NCI-H2029 treated with DMSO at 0.1 percent for 48 hours (cell line): ENCODE data around the gene EPHA1.

ENCODE experiments used
- DNase-seq: peaks from one replicate; lab custom pipeline; 2025; lab: John Stamatoyannopoulos, UW

EPHA1 gene

DNA sequence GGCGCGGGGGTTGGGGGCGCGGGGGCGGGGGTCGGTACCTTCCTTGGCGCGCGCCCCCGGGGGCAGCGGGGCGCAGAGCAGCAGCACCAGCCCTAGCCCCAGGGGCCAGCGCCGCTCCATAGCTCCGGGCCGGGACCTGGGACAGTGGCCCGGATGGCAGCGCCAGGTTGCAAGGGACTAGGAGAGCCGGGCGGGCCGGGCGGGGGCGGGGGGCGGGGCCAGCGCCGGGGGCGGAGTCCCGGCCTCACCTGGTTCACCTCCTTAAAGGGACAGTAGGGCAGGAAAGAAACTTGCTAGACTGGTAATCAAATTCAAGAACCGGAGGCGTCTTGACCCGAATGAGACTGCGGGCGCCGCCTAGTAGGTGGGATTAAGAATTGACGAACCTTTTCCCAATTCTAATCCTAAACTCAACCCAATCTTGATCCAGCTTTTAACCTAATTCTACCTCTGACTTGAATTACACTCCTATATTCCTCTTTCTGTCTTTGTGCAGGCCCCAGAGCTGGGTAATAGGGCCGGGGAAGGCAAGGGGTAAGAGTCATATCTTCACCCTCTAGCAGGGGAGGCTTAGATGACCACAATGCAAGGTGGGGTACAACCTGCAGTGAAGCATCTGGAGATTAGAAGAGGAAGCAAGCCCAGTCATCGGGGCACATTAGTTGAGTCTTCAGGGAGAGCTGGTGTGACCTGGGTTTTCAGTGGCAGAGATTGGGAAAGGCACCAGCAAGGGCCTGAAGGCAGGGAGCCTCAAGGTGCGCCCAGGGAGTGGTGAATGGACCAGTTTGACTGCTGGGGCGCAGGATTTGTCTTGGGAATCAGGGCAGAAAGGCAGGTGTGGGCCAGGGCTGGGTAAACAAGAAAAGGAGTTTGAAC, at the start of gene EPHA1:
TSS of gene EPHA1 (minus strand) at position 171 of the 876 bp plus-strand sequence. CDS start at position 120, 51 bp downstream.
- peak; percentile 52 for DNase-seq

DNA sequence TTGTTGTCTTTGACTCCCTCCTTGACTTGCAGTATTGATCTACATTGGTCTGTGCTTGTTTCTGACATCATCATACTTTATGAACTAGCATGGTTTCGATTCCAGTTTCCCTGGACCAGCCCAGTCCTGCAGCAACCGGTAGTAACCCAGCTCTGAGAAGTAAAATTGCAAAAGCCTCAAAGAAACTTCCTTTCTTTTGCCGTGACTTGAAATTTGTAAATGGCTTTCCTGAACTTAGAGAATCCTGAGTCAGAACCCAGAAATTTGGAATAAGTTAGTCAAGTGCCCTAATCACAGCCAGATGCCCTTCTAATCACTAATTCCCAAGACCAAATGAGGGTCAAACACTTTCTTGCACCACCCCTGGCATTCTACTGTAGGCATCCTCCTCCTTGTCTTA, 49.6 kb upstream of the EPHA1 start:
- no peak for DNase-seq

DNA sequence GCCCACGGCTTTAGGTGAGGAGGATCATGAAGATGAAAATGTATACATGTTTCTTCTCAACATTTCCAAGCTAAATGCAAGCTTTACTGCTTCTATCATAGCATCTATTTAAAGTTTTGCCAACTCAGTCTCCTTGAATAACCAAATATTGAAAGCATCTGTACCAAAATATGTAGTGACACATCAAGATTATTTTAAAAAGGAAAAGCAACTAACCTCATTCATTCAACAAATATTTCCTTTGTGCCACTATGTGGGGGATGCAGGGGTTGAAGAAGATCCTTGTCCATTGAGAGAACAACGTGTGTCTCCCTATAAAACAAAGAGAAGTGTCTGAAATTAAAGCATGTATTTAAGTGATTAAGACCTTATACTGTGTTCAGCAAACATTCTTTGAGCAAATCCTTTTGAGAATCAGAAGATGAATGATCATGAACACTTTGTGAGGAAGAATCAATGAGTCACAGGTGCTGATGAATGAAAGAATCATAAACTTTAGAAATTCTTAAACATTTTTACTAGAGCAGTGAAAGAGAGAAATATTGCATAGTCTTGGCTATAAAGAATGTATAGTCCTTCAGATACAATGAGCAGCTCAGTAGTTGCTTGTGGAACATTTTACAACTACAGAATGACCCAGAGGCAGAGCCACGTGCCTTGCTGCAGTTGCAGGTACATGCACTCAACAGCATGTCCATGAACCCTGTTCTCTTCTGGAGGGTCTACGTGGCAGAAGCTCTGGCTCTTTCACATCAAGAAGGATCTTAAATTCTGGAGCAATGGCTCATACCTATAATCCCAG, 48.5 kb upstream of the EPHA1 start:
- DNase-seq: no peak

DNA sequence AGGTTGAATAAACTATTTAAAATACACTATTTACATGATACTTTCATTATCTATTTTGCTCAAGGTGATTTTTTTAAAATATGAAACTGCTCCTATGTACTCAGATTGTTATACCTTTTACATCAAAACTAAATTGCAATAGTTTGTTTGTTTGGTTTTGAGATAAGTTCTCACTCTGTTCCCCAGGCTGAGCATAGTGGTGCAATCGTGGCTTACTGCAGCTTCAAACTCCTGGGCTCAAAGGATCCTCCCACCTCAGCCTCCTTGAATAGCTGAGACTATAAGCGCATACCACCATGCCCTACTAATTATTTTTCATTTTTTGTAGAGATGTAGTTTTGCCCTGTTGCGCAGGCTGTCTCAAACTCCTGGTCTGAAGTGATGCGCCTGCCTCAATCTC, 47.3 kb upstream of the EPHA1 start:
- no peak for DNase-seq

DNA sequence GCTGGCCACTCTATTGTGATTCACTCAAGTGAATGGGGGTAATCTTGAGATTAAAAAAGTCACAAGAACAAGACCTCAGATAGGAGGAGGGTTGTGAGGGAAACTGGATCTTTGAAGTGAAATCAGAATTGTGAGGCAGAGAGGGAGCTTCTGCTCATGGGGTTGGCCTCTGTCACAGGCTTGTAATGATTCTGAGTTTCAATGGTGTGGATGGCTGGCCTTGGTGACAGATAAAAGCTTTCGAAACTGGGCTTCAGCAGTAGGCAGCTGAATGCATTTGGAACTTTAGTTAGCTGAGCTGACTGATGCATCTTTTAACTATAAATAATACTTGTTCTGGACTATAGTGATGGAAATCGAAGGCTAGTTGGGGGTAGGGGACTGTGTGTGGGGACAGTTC, 46.8 kb upstream of the EPHA1 start:
- DNase-seq: no peak

DNA sequence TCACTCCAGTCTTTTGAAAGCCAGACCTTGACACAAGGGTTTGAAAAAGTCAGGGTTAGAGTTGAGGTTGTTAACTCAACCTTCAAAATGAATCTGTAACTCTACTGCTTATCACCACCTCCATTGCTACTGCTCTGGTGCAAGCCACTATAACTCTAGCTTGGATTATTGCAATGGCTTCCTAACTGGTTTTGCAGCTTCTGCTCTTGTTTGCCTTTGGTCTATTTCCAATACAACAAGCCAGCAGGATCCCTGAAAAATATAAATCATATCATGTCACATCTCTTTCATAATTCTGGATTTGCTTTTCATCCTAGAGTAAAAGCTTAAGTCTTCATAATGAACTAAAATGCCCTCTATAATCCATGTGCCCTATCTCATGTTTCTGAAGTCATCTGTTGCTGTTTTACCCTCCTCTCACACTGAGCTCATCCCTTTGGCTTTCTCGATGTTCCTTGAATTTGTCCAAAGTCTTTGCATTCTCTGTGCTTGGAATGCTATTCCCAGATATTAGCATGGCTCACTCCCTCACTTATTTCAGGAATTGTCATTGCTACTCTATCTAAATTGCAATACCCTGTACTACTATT, 45.5 kb upstream of the EPHA1 start:
- DNase-seq: no peak

DNA sequence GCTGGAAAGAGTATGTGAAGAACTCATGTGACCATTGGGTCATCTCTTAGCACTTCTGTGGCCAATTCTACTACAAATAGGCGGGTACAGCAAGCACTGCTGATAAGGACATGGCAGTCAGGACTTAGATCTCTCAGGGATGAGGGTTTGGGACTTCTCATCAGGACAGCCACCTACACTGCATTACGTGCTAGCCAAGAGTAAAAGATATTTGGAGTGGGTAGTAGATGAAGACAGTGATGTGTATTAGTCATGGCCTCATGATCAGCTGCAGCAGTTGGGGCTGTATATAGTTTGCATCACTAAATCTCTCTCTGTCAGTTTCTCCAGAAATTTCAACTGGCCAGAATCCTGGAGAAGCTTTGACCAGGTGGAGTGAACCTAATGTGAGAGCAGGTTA, 43.8 kb upstream of the EPHA1 start:
- DNase-seq: no peak

DNA sequence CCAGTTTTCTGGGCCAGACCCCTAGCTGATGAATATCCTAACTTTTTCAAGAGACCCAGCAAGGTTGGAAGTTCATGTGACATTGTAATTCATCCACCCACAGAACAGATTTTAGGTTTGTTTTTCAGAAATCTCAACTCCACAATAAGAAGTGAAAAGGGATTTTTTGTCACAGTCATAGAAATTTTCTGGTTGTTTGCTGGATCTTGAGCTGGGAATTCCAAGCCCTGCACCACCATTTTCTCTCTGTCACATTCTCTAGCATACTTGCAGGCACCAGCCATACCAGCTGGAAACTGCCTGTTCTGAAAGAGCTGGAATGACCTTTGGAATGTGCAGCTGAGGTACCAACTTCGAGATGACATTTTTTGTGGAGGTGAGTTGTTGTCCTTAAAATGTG, 43.1 kb upstream of the EPHA1 start:
- DNase-seq: no peak

DNA sequence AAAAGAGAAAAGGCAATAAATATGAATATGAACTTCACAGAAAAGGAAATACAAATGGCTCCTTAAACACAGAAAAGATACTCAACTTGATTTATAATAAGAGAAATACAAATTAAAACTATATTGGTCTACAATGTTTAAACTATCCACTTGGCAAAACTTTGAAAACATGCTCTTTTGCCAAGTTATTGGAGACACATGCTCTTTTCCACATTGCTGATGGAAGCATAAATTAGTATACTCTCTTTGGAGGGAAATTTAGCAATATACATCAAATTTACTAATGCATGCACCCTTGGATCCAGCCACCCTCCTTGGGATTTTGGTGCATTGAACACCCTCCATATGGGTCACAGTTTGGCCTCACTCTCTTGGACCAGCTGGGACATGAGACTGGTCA, 42.5 kb upstream of the EPHA1 start:
- DNase-seq: no peak

DNA sequence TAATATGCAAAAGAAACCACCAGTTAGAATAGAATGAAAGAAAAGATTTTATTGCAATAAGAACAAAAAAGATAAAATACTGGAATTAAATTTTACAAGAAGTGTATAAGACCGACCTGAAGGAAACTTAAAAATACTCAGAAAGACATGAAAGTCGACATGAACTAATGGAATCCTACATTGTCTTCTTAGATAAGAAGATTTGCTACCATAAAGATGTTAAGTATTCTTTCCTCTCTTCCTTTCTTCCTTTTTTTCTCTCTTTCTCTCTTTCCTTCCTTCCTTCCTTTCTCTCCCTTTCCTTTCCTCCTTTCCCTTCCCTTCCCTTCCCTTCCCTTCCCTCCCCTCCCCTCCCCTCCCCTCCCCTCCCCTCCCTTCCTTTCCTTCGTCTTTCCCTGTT, 41.1 kb upstream of the EPHA1 start:
- no peak for DNase-seq

DNA sequence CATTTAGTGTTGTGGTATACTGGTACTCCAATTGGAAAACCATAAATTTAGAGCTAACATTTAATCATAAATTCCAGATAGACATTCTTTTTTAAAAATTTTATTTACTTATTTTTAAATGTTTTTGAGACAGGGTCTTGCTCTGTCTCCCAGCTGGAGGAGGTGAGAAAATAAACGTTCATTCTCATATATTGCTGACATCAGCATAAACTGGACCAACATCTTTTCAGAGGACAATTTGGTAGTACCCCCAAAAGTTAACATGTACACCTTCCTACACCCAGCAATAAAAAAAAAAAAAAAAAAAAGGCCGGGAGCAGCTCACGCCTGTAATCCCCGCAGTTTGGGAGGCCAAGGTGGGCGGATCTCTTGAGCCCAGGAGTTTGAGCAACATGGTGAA, 39.8 kb upstream of the EPHA1 start:
- no peak for DNase-seq

DNA sequence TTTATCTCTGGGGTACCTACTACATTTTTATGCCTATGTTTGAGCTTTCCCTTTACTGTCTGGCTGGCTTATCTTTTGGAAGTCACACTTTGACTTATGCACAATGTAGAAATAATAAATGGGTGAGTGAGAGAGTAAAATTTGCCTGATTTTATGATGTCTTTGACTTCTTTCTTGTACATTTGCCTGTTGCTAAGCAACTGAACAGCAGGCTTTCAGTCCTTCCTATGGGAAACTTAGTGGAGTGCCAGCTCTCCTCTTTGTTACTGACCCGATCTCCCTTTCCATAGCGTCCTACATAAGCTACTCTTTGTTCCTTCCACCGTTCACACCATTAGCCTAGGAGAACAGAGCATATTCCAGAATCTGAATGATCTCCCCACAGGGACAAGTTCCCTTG, 38.8 kb upstream of the EPHA1 start:
- DNase-seq: no peak

DNA sequence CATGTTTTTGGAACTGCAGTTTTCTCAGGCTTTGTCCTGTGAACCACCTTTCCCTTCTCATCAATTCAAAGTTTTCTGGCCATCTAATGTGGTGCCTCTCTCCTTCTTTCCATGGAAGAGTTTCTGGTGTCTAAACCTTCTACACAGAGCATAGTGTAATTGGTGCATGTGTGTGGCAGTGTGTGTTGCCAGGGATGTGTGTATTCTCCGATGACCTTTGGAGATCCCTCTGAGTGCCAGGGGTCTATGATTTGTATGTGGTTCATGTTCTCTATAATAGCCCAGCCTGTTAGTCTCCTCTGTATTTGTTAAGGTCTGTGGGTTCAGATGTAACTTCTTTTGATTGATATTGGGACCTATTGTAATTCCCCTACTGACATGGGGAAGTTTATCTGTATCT, 36.1 kb upstream of the EPHA1 start:
- no peak for DNase-seq

DNA sequence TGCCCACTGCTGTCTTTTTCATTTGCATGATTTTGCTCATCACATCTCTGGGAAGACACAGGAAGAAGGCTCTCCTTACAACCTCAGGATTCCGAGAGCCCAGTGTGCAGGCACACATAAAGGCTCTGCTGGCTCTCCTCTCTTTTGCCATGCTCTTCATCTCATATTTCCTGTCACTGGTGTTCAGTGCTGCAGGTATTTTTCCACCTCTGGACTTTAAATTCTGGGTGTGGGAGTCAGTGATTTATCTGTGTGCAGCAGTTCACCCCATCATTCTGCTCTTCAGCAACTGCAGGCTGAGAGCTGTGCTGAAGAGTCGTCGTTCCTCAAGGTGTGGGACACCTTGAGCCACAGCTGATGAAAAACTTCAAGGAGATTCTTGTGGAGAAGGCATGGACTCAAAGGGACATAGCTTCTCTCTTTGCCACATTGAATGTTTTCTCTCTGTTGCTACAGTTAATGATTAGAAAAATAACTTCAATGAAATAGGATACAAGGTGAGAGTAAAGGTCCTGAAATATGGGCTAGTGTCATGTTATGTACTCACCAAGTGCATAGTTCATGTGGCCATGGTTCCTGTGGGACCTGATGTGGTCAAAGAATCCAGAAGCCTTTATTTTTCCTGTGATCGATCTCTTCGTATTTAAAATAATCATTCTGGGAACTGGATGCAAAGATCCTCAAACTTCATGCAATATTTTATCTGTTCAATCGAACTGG, 35.6 kb upstream of the EPHA1 start:
- no peak for DNase-seq

DNA sequence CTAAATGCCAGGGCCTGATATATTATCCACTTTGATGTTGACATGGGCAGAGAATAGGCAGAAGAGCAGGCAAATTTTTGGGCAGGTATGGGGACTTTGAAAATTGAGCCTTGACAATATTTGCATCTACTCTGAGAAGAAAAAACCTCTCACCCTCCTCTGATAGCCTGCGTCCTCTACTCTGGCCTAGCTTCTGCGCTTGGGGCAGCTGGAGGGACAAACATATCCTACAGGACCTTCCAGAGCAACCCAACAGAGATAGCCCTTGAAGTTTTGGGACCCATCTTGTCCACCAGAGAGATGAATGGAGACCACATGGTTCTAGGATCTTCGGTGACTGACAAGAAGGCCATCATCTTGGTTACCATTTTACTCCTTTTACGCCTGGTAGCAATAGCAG, 34.5 kb upstream of the EPHA1 start, which contains the start of gene TAS2R60:
TSS of gene TAS2R60 (plus strand) at position 301 of the 400 bp plus-strand sequence. CDS start at position 301, 0 bp downstream.
- DNase-seq: no peak

DNA sequence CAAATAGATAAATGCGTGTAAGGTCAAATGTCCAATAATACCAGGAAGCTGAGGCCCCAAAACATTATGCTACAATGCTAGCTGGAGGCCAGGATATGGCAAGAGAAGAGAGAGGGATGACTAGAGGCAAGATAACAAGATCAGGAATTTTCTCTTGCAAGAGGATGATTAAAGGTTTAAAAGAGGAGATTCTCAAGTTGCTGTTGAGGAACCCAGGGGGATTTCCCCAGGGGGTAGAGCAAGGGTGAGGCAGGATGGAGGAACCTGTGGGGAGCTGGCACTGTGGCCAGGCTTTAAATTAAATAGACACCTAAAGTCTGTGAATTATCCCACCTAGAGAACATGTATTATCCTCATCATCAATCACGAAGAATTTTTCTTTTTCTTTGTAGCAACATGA, 31.2 kb upstream of the EPHA1 start:
- DNase-seq: no peak

DNA sequence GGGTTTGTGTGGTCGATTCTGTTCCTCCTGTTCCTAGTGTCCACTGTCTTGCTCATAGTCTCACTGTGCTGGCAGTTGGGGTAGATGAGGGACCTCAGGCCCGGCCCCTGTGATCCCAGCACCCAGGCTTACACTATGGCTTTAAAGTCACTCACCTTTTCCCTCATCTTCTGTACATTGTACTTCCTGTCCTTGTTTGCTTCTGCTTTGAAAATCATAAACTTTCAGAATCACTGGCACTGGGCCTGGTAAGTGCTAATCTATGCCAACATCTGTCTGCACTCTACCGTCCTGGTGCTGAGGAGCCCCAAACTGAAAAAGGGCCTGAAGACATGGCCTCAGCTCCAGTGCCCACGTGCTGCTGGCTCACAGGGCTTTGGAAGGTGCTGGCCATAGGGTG, 28.9 kb upstream of the EPHA1 start:
- DNase-seq: no peak

DNA sequence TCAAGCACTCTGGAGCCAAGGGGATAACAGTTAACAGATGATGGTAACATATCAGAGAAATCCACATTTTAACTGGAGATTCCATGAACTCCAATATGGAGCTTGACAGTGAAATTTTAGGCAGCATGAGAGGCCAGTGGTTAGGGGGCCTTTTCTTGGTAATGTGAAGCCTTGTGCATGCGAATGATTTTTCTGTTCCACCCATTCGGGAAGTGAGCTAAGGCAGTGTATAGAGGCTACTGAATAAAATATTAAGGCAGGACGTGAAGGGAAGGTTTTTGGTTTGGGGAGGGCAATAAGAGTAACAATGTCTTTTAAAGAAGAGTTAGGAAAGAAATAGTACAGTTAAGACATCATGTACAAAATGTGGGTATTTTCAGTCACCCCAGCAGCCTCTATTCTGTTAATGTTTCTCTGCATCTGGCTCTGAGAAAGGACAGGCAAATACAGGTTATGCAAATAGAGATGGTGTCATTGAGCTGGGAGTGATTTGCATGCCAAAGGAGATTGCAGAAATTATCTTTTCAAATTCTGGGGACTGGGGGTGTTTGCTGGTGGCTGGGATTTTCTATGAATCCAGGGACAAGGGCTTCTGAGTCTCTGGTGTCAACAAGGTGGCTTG, 27.8 kb upstream of the EPHA1 start:
- no peak for DNase-seq

DNA sequence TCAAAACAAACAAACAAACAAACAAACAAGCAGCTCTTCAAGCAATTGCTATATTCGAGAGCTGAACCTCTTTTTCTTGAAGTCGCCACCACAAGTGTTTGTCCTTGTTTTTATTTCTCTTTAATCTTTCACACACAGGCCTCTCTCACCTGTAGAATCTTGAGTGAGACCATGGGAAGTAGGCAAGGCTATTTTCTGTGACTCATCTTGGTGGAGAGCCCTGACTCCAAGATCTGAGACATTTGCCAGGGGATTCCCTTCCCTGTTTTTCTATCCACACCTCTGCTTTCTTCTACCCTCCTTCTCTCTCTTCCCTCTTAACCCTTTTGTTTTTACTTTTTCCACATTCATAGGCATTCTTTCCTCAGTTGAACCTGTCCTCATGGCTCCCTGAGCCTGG, 26.6 kb upstream of the EPHA1 start:
- no peak for DNase-seq

DNA sequence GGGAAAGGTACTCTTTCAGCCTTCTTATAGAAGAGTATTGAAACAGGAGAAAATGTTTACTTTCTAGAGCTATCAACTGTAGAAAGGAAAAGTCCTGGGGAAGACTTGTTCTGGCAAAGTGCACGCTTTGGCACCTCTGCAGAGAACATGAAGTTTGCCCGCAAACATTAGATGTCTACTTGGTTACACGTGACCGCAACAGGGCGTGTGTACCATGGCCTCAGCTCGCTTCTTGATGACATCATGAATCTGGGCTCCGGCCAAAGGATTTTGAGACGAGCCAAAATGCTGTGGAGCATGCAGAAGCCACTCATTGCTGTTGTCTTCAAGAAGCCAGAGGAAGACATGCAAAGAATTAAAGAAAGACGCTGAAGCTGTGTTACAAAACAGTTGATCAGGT, 26.0 kb upstream of the EPHA1 start:
- no peak for DNase-seq

DNA sequence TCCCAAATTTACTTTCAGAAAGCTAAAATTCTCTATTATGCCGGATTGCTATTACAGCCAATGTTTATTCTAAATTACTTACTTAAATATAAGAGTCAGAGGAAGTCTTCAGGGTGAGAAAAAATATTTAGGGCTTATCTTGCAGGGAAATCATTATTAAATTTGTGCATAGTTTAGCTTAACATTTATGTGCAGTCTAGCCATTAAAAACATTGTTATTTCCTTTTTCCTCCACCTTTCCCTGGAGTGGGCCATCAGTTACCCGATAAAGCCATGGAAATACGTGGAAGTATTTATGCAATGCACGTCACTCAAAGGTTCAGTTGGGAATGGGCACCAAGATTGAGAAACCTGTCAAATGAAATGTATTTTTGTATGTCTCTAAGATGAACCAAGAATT, 25.1 kb upstream of the EPHA1 start:
- no peak for DNase-seq

DNA sequence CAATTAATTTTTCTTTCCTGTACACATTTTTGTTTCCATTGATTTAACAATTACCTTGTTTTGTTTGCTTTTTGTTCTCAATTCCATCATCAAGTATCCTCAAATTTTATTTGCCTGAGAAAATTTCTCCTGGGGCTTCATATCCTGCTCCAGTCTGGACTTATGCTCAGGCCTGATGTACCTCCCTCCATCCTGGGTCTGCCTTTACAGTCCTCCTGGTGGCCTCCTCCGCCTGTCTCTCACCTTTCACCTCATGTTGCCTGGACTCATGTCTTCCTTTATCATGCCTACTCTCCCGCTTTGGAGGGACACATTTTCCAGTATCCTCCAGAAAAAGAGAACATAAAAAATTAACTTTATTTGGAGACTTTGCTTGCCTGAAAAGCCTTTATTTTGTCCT, 22.5 kb upstream of the EPHA1 start:
- DNase-seq: no peak
